MV-4-11 (cell line): Measurements from ENCODE around the gene BPIFB6.

Source experiments
- DNase-seq: peaks from one replicate; lab custom pipeline; 2025; lab: John Stamatoyannopoulos, UW

The BPIFB6 gene

DNA sequence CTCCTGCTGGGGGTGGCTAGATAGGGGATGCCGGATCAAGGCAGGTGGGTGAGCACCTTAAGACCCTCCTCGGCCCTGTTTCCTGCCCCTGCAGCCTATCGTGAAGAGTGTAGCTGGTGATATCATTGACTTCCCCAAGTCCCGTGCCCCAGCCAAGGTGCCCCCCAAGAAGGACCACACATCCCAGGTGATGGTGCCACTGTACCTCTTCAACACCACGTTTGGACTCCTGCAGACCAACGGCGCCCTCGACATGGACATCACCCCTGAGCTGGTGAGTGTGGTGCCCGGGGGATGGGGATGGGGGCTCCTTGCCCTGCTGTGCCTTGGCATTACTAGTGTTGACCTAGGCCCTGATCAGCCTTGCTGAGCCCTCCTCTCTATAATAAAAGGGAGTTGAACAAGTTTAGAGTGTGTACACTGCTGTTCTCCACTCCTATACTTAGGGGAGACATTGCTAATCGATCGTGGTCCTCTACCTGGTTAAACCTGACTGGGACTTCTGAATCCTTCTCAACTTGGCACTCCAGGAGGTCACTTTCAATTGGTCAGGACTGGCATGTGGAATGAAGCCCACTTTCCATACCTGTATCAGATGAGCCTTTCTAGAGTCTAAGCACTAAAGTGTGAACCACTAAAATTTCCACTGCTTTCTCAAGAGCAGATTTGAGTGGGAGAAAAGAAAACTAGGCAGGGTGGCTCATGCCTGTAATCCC, 33.3 kb downstream of the BPIFB6 start:
- DNase-seq = no peak

DNA sequence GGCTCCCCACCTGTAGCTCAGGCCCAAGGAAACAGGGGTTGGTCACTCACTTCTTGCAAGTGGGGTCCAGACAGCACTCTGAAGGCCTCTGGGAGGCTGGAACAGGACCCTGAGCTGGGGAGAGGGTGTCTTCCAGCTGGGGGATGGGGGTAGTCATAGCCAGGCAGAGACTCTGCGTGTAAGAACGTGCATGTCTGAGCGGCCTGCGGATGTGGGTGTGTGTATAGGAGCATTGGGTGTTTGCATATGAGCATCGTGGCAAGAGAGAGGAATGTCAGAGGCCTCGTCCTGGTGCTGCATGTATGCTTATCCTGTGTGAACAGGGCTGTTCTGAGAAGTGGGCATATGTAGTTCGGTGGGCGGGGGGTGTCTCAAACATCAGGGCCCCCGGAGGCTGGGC, 34.3 kb downstream of the BPIFB6 start:
- no peak for DNase-seq

DNA sequence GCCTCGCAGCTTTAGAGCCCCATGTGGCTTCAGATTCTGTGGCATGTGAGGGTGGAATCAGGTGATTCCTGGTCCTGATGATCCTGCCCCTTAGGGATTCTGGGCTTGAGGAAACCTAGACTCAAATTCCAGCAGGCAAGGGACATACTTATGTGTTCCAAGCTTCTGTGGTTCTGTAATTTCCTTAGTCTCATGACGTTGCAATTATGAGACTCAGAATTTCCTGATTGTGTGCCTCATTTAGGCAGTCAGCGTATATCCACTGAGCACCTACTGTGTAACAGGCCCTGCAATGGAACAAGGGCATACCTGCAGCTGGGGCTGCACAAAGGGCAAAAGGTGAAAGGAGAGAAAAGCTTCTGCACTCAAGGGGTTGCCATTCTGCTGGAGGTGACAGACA, 36.4 kb downstream of the BPIFB6 start:
- no peak for DNase-seq

DNA sequence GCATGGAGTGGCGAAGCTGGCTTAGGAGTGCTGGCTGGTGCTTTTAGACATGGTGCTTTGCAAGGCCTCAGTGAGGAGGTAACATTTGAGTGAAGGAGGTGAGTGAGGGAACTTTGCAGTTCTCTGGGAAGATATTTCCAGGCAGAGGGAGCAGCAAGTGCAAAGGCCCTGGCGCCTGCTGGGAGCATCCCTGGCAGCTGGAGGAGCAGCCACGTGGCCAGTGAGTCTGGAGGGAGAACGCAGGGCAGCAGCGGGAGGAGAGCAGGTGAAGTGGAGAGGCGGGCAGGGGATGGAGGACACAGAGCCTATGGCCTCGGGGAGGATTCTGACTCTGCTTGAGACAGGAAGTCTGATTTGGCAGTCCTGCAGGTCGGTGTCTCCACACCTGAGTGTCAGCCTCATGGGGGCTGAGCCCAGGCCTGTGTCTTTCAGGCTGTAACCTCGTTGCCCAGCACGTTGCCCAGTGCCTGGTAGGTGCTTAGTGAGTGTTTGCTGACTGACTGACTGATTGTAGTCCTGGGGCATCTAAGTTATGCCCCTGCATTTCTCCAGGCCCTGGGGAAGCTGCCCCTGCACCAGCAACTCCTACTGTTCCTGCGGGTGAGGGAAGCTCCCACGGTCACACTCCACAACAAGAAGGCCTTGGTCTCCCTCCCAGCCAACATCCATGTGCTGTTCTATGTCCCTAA, 36.9 kb downstream of the BPIFB6 start:
- no peak for DNase-seq

DNA sequence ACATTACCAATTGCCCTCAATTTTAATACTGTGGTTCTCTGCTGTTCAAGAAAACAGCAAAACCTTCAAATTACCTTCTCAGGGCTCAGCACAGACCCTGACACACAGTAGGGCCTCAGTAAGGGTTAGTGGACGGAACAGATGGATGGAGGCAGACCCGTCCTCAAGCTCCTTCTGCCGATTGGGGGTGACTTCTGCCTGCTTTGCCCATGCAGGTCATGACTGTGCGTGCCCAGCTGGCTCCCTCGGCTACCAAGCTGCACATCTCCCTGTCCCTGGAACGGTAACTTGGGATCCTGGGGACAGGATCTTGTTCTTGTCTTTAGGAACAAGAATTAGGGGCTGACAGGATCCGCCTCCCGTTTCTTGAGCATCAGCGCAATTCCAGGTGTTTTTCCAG, 38.2 kb downstream of the BPIFB6 start:
- no peak for DNase-seq

DNA sequence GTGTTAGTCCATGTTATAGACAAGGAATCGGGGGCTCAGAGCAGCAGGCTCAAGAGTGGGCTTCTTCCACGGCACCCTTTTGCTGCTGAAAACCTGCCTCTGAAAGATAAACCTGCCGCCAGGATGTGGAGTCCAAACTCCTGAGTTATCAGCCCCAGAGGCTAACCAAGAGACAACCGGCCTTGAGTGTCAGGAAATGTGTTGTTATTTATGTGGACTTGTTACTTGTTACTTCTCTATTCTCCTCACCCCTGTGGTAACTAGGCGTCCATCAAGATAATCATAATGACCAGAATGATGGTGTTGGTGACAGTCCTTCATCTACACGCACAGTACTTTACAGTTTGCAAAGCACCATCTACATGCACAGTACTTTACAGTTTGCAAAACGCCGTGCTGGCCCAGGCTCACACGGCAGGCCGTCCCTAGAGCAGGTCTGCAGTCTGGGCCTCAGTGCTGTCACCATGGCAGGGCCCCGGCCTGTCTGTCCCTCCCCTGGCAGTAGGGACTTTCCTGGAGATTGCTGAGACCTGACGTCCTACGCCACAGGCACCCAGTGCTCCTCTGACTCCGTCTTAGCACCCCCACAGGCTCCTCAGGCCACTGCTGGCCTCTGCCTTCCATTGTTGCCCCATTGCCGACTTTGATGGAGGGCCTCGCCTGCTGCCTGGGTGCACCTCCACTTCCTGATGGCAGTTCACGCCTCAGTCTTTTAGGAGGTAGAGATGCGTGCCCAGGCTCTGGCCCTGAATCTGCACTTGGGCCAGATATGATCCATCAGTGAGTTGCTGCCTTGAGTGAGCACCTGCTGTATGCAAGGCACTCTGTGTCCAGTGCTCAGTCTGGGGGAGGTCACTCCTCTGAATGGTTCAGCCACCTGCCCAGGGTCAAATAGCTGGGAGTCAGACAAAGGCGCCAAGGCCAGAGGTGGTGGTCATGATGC, 38.9 kb downstream of the BPIFB6 start:
- DNase-seq = no peak

DNA sequence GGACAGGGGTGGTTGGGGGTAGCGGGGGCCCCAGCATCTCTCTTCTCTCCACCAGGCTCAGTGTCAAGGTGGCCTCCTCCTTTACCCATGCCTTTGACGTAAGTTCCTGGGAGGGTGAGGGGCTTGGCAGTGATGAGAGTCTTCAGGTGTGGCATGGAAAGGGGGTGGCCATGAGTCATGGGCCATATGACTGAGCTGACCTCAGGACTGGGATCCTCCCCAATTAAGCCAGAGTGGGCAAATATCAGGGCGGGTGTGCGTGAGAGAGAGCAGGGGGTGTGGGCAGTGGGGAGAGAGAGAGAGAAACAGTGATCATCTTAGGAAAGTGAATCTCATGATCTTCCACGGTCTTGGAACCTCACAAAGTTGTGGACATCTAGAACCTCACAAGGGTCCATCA, 39.8 kb downstream of the BPIFB6 start:
- DNase-seq = no peak

DNA sequence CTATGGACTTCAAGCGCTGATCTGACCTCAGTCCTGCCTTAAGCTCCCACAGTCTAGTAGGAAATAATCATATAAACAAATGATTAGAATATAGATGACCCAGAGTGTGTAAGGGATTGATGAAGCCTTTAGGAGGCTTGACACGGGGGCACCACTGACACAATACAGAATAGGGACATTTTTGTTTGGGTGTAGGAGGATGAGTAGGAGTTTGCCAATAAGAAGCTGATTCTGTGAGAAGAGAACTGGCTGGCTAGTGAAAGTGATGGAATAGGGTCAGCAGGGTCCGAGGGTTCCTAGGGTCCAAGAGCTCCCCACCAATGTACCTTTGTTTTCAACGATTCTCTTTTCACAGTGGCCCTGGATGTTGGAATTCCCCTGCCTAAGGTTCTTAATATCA, 40.9 kb downstream of the BPIFB6 start:
- no peak for DNase-seq

DNA sequence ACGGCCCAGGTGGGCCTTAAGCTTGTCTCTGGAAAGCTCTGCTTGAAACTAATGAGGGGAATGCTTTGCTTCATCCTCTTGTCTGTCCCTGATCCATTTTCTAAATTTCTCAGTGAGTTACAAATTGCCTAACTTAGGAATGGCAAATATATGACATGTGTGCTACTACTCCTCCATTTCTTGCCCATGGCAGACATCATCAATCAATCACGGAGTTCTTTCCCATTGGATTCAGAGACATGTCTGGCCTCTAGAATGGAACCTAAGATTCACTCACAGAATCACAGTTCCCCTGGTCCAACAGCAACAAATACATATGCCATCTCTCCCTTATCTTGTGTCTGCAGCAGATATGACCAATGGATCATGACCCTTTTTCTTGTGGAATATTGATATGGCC, 41.4 kb downstream of the BPIFB6 start:
- no peak for DNase-seq

DNA sequence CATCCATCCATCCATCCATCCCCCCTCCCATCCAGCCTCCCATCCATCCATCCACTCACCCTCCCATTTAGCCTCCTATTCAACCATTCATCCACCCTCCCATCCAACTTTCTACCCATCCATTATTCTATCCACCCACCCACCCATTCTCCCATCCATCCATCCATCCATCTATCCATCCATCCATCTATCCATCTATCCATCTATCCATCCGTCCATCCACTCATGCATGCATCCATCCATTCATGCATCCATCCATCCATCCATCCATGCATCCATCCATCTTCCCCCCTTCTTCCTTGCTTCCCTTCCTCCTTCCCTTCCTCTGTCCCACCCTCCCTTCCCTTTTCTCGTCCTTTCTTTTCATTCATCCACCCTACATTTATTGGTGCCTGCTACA, 43.2 kb downstream of the BPIFB6 start:
- DNase-seq = no peak

DNA sequence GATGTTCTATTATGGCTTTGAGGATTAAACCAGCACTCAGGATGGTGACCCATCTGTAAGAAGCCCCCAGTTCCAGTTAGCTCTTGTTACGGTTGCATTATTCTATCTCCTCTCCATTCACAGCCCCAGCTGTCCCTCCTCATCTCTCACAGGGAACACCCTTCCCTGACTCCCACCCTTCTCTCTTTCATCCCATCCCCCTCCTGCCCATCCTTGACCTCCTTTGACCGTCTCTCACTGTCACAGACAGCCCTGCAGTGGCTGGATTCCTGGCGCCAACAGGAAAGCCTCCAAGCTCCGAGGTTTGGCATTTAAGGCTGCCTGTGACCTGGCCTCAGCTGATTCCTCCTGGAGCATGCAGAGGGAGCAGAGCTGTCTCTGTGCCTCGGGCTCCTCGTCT, 43.8 kb downstream of the BPIFB6 start:
- DNase-seq = no peak

DNA sequence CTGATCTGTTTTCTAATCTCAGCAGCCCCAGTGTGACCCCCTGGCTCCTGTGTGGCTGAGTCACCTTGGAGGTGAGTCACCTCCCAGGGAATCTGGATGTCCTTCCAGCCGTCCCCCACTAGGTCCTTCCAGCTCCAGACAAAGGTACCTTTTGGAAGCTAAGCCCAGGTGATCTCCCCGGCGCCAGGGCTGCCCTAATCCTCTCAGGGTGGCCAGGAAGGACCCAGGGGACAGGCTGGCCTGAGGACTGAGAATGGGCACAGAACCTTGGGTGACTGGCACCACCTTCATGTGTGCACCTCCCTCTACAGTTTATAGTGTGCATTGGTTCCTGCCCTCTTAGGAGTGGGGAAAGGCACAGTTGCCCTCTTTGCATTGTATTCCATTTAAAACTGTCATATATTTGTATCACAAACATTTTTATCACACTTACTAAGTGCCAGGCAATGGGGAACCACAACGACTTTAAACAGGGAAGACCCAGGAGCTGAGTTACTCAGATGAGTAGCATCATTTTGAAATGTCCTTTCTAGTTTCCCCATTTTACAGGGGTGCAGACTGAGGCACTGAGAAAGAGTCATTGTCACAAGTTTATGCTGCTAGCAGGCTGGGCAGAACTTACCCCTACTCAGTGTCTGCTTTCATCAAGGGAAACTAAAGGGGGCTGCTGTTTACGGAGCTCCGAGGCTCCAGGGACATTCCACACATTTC, 45.4 kb downstream of the BPIFB6 start:
- no peak for DNase-seq

DNA sequence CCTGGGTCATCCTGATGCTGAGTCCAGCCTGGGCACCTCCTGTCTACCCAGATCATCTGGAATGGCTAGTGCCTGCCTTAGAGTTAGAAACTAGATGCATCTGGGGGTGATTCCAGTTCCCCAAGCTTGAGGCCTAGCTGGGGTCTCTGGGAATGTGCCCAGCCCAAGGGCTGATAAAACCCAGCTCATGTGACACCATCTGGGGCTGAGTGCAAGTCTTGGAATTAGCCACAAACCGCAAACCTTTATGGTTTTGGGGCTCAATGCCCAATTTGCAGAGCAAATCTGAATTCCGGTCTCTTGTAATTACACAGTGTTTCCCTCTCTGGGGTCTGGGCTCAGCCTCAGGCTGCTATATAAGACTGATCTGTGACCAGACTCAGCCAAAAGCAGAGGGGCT, 47.8 kb downstream of the BPIFB6 start, which contains the start of gene BPIFB4:
BPIFB4 (plus strand) TSS at position 385 of the 400 bp plus-strand sequence. CDS start 1,884 bp downstream, outside the sequence.
- DNase-seq = no peak

DNA sequence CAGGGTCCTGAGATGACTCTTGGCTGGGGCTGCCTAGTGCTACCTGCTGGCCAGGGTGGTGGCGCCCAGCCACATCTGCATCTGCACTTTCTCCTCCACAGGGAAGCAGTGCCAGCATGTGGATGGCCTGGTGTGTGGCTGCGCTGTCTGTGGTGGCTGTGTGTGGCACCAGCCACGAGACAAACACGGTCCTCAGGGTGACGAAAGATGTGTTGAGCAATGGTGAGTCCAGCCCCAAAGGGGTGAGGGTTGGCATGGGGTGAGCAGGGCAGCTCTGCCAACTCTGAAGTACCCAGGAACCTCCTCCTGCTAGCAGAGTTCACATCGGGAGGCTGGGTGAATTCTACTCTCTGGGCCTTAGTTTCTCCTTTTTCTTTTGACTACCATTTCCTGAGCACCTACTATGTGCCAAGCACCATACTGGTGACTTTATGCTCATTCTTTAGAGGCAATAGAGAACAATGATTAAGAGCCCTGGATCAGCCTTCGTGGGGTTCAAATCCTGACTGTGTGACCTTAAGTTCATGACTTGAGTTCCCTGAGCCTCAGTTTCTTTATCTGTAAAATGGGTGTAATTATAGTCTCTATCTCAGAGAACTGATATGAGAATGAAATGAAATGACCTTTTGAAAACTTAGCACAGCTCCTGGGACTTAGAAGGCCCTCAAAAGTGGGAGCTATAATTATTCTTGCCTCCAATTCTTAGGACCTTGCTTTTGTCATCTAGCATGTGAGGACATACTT, 50.1 kb downstream of the BPIFB6 start:
- peak; percentile 20 for DNase-seq

DNA sequence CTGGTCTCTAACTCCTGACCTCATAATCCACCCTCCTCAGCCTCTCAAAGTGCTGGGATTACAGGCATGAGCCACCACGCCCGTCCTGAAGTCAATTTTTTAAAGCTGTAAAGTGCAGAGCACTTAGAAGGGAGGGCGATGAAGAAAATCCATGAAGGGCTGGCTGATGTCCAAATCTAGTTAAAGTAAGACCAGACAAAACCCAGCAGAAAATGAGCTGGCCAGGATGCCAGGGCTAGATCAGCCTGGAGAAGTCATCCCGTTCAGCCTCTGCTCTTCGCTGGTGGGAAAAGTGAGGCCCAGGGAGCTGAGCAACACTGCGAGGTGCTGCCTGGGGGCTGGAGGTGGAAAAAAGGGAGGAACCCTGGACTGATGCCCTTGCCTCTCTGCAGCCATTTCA, 51.1 kb downstream of the BPIFB6 start:
- no peak for DNase-seq

DNA sequence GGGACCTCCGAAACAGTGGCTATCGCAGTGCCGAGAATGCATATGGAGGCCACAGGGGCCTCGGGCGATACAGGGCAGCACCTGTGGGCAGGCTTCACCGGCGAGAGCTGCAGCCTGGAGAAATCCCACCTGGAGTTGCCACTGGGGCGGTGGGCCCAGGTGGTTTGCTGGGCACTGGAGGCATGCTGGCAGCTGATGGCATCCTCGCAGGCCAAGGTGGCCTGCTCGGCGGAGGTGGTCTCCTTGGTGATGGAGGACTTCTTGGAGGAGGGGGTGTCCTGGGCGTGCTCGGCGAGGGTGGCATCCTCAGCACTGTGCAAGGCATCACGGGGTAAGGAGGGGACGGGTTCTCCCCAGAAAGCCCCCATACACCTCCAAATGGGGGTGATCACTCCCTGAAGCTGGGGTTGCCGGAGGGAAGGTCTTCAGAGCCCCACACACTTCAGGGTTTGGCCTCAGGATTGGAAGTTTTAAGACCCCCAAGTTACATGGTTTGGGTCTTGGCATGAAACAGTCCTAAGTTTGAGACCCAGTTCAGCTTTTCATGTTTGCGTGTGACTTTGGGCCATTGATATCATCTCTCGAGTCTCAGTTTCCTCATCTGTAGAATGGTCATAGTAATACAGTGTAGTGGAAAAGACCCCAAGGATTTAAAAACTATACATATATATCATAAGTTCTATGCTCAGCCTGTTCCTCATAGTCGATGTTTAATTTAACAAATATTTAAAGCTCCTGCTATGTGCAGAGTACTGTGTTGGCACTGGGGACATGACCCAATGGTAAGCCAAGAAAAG, 52.3 kb downstream of the BPIFB6 start:
- DNase-seq = no peak

DNA sequence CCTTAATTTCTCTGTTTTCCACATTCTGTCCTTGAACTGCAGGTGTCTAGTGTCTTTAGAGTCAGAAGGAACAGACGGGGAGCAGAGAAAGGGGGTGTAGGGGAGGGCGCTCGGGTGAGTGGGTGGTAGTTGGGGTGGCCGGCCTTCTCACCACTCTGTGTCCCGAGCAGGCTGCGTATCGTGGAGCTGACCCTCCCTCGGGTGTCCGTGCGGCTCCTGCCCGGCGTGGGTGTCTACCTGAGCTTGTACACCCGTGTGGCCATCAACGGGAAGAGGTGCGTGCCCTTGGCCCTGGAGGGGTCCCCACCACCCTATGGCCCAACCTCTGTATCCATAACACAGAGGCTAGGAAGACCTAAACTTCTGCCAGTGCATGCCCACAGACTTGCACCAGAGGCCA, 53.3 kb downstream of the BPIFB6 start:
- no peak for DNase-seq

DNA sequence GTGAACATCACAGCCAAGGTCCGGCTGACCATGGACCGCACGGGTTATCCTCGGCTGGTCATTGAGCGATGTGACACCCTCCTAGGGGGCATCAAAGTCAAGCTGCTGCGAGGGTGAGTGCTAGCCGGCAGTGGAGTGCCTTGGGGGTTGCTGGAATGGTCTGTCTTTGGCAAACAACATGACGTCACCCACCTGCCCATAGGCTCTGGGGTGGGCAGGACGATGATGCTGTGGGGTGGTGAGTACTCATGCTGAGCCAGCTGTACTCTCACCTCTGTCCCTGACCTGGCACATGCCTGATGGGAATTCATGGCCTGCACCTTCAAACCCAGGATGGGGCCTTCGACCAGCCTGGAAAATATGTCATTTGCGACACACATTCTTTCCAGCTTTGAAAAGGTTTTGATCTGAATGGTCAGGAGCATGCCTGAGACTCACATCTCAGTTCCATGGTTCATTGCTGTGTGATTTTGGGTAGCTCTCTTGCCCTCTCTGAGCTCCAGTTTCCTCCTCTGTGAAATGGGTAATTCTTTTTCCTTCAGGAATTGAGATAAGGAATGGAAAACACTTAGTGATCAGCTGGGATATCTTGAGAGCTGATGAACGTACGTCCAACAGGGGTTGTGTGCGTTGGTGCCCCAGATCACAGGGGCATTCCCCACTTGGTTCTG, 54.7 kb downstream of the BPIFB6 start:
- no peak for DNase-seq

DNA sequence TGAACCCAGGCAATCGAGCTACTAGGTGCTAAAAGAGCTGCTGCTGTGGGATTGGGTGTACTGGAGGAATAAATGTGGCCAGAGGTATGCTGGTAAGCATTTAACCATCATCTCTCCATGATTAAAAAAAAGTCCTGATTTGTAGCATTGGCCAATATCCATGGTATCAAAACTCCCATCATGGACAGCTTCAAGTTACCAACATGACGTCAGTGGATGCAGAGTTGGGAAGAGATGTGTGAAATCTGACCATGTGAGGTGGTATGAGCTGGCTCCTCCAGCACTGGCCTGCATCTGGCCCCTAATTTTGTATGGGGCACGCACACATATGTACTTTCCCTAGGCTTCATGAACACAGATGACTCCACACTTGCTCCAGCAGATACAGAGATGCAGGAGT, 59.7 kb downstream of the BPIFB6 start:
- no peak for DNase-seq

DNA sequence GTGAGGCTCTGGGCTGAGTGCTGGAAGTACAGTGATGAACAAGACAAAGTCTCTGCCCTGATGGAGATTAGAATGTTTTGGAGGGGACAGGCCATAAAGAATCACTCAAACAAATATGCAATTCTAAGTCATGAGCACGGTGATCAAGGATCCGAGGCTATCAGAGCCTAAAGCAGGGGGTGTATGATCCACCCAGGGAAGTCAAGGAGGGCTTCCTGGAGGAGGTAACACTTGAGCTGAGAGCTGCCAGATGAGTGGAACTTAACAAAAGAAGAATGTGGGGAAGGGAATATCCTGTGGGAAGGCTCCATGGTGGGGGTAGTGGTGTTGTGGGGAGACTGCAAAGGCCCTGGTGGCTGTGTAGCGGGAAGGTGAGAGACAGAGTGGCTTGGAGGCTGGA, 60.2 kb downstream of the BPIFB6 start:
- no peak for DNase-seq
